Measurements from ENCODE around the gene SYCP3.
"Not testable (repeated sequence)": the region's sequence is repeated elsewhere in the genome, so short reads cannot be mapped to it uniquely, and the experiment has no call there.

Gene SYCP3

GRCh38 chr12:101694986-101695385, 44.3 kb downstream of the SYCP3 start:
- no peak for TF ChIP-seq ZFX (IDR thresholded peaks at IDR 0.05)
- TF ChIP-seq CTCF (conservative IDR thresholded peaks at IDR 0.05), result no peak

DNA sequence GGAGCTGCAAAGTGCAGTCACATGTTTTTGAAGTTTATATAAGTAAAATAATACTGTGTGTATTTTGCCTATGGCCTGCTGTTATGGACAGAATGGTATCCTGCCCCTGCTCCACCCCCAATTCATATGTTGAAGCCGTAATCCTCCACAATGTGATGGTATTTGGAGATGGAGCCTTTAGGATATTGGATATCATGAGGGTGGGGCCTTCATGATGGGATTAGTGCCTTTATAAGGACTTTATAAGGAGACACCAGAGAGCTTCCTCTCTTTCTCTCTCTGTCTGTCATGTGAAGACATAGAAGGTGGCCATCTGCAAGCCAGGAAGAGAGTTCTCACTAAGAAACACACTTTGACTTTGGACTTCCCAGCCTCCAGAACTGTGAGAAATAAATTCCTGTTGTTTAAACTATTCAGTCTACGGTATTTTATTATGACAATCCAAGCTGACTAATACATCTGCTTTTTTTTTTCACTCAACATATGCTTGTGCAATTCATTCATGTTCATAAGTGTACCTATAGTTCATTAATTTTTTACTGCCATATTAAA, 44.9 kb downstream of the SYCP3 start:
- TF ChIP-seq CTCF (conservative IDR thresholded peaks at IDR 0.05) (no peak), ZFX (IDR thresholded peaks at IDR 0.05) (no peak)
- no peak overlapping the region for H3K27ac ChIP-seq

More at GRCh38 chr12:101694986-101695385, 44.3 kb downstream of the SYCP3 start:
- H3K27ac ChIP-seq, result no peak overlapping the region

DNA sequence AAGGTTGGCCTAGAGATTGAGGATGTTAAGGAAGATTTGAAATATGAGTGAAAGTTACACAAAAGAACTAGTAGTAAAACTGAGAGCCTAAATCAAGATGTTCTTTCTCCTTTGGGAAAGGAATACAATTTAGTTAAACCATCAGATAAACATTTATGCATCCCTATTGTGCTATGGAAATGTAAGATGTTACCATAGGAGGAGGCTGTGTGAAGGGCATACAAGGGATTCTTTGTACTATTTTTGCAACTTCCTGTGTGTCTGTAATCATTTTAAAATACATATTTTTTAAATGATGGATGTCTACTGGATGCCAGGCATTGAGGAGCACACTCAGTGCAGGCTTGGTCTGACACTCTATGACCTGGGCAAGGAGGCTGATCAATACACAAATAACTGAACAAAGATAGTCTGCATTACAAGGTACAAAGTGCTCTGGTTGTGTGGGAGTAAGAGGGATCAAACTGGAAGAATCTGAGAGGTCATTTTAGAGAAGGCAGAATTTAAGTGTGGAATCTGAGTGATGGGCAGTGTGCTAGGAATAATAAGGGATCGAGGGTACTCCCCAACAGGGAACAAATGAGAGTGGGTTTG, 47.7 kb downstream of the SYCP3 start:
- TF ChIP-seq CTCF (conservative IDR thresholded peaks at IDR 0.05) (no peak), ZFX (IDR thresholded peaks at IDR 0.05) (no peak)
- no peak overlapping the region for H3K27ac ChIP-seq

GRCh38 chr12:101690544-101691098, 48.6 kb downstream of the SYCP3 start:
- no peak overlapping the region for H3K27ac ChIP-seq
- TF ChIP-seq ZFX (IDR thresholded peaks at IDR 0.05), result no peak
- no peak for TF ChIP-seq CTCF (conservative IDR thresholded peaks at IDR 0.05)

DNA sequence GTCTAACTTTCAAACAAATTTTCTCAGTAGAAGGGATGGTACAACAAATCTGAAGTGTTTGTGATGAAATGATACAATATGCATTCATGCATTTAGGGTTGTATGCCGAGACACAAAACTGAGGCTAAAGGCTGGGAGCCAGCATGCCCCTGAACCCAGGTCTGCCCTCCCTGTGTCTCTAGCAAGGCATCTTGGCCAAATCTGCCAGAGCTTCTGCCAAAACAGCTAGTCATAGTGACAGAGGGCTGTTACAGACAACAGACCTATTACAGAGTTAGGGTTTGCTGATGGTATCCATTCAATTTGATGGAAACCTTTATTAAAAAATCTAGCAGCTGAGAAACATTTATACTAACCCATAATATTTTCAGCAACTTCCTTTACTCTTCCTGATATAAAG, 53.1 kb downstream of the SYCP3 start:
- TF ChIP-seq ZFX (IDR thresholded peaks at IDR 0.05) (no peak), CTCF (conservative IDR thresholded peaks at IDR 0.05) (no peak)
- H3K27ac ChIP-seq, result no peak overlapping the region

DNA sequence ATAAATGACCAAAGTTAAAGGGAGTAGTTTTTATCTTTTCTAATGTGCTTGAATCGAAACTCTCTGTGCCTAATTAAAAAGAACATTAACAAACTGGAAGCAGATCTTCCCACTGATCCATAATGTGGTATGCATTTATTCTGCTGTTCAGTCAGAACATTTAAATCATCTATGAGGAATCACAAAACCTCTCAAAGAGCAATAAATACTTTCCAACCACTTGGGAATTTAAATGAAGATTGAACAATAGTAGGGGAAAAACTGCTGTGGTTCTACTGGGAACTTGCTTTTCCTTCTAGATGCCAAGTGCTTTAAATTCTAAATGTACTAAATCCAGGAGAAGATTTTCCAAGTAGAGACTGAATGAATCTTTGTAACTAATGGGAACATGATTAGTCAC, 54.2 kb downstream of the SYCP3 start:
- H3K27ac ChIP-seq, result no peak overlapping the region

DNA sequence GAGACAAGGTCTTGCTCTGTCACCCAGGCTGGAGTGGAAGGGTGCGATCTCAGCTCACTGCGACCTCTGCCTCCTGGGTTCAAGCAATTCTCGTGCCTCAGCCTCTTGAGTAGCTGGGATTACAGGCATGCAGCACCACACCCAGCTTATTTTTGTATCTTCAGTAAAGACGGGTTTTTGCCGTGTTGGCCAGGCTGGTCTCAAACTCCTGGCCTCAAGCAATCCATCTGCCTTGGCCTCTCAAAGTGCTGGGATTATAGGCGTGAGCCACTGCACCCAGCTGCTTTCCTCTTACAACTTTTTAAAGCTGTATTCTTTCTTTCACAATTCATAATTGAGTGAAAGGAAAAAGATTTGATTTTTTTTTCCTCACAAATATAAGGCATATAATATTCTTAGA, 57.6 kb downstream of the SYCP3 start:
- not testable (repeated sequence) for H3K27ac ChIP-seq

More for the DNA sequence above, 54.2 kb downstream of the SYCP3 start:
- TF ChIP-seq ZFX (IDR thresholded peaks at IDR 0.05) (no peak), CTCF (conservative IDR thresholded peaks at IDR 0.05) (no peak)

- TF ChIP-seq ZFX (IDR thresholded peaks at IDR 0.05), result no peak
- TF ChIP-seq CTCF (conservative IDR thresholded peaks at IDR 0.05), result no peak
- no peak overlapping the region for H3K27ac ChIP-seq
Measured at GRCh38 chr12:101680647-101681046, 58.6 kb downstream of the SYCP3 start.

Data from C4-2B (cell line).